A549 (cell line): ENCODE measurements around the gene ANKRD2. TPM values are rescaled to one million over a fixed set of nuclear protein-coding genes. Genes with fewer than 3 reads are reported as not detected.

Source experiments
- ATAC-seq, 2 experiments: fragments of 200-7000 bp in 1 of 2; fragments of >200 bp in 1 of 2; cut with Nextera tagmentation in 1 of 2; cut with Tn5 transposase in 1 of 2; 3 replicates each; pipeline versions ENCODE4 v1.8.0 to v1.9.1; 2018 to 2020; ENCODE audit warnings: mild to moderate bottlenecking in 1 of 2, moderate library complexity in 1 of 2
- CTCF ChIA-PET: fragments of 300-600 bp; sonication (Branson Sonifier 250); formaldehyde crosslinking; extraction: SDS; loops from one replicate; lab custom pipeline; 2021; ENCODE audit warnings: antibody characterized with exemption, inconsistent platforms; lab: Yijun Ruan, JAX
- POLR2A ChIA-PET: fragments of 350-600 bp; formaldehyde crosslinking; extraction: SDS; loops from one replicate; lab custom pipeline; 2021; ENCODE audit warnings: antibody characterized with exemption, inconsistent platforms; lab: Yijun Ruan, JAX
- DNase-seq, 2 experiments: peaks; one replicate each; pipeline versions ENCODE4 v3.0.0 to v3.0.0-alpha.2; 2011 to 2016; ENCODE audit warnings: low read depth in 1 of 2, low spot score in 1 of 2
- FAIRE-seq: peaks from 2 replicates; lab custom pipeline; 2011; peaks lifted over from hg19 to GRCh38; lab: Jason Lieb, UNC
- H3K27ac ChIP-seq, 2 experiments: fragments of >200 bp; sonication (Bioruptor Twin); formaldehyde crosslinking; 3 replicates each; pipeline ENCODE4 v1.5.1; 2016 to 2017
- H3K4me1 ChIP-seq: fragments of >200 bp; sonication (Bioruptor Twin); formaldehyde crosslinking; 3 replicates; pipeline ENCODE4 v1.6.1; 2016
- H3K4me2 ChIP-seq: fragments of >200 bp; sonication (Bioruptor Twin); formaldehyde crosslinking; 3 replicates; pipeline ENCODE4 v1.6.1; 2016
- H3K4me3 ChIP-seq: fragments of >200 bp; sonication (Bioruptor Twin); formaldehyde crosslinking; 3 replicates; pipeline ENCODE4 v1.5.1; 2016
- H3K9me3 ChIP-seq: fragments of >200 bp; sonication (Bioruptor Twin); formaldehyde crosslinking; 3 replicates; pipeline ENCODE4 v1.6.1; 2016
- CBX2 ChIP-seq: fragments of 200-600 bp; sonication (generic); IDR thresholded peaks from 2 replicates; pipeline ENCODE4 v1.6.1; 2016; ENCODE audit warnings: low read depth, mild to moderate bottlenecking, borderline replicate concordance
- CBX8 ChIP-seq: fragments of 200-600 bp; sonication (generic); IDR thresholded peaks from 2 replicates; pipeline ENCODE4 v1.6.1; 2016
- EHF ChIP-seq: fragments of 250-450 bp; sonication (Bioruptor Pico); IDR thresholded peaks from 2 replicates; pipeline ENCODE4 v1.5.0; 2020; ENCODE audit warnings: mild to moderate bottlenecking
- EP300 ChIP-seq, 2 experiments: fragments of >200 bp; sonication (Bioruptor Twin); formaldehyde crosslinking; IDR thresholded peaks; 2 replicates in 1 of 2; 3 replicates in 1 of 2; pipeline ENCODE4 v1.6.1; 2016 to 2017
- FOSB ChIP-seq: fragments of 250-450 bp; sonication (Bioruptor Pico); IDR thresholded peaks from 2 replicates; pipeline ENCODE4 v1.5.0; 2020; ENCODE audit warnings: mild to moderate bottlenecking, moderate library complexity
- JUNB ChIP-seq: fragments of >200 bp; sonication (Bioruptor Twin); formaldehyde crosslinking; IDR thresholded peaks from 2 replicates; pipeline ENCODE4 v1.6.1; 2016
- KDM1A ChIP-seq: fragments of 200-600 bp; sonication (generic); IDR thresholded peaks from 2 replicates; pipeline ENCODE4 v1.6.1; 2016; ENCODE audit warnings: low read depth, mild to moderate bottlenecking
- MAFK ChIP-seq: fragments of 450-650 bp; IDR thresholded peaks from 2 replicates; pipeline ENCODE4 v1.6.1; 2014; ENCODE audit not compliant: partially characterized antibody
- NPAS2 ChIP-seq: fragments of 250-450 bp; sonication (Bioruptor Pico); IDR thresholded peaks from 2 replicates; pipeline ENCODE4 v1.8.0; 2022; ENCODE audit warnings: mild to moderate bottlenecking, moderate library complexity, borderline replicate concordance
- RCOR1 ChIP-seq: fragments of 150-350 bp; IDR thresholded peaks from 2 replicates; pipeline ENCODE4 v1.6.1; 2014; ENCODE audit warnings: antibody characterized with exemption, low read length, low read depth
- RNF2 ChIP-seq: fragments of 200-600 bp; sonication (generic); IDR thresholded peaks from 2 replicates; pipeline ENCODE4 v1.6.1; 2016; ENCODE audit warnings: low read depth, mild to moderate bottlenecking, antibody characterized with exemption, moderate library complexity, borderline replicate concordance
- SMC3 ChIP-seq: fragments of >200 bp; sonication (Bioruptor Twin); formaldehyde crosslinking; IDR thresholded peaks from 3 replicates; pipeline ENCODE4 v1.6.1; 2018; ENCODE audit warnings: inconsistent platforms
- WGBS: methylation state at CpG from one replicate; pipeline ENCODE4 v1.1.6; 2017; ENCODE audit errors: missing lambda C conversion rate; 5-methylcytosine and 5-hydroxymethylcytosine counted together
- polyA plus RNA-seq, 4 experiments: library from polyadenylated mRNA; depleted of rRNA in 3 of 4; stranded (reverse); fragments of >200 nt; fragmentation: RNase III in 1 of 4; extraction: RNeasy Plus Mini Kit Qiagen cat#74134 plus additional on column Dnase treatment in 1 of 4; gene quantifications; 2 replicates in 3 of 4; 3 replicates in 1 of 4; pipeline ENCODE4 v1.2.3, GENCODE V29; 2011 to 2017
- TF ChIP-seq, protein P1 (sequence below): IDR thresholded peaks from 2 replicates; pipeline ENCODE4 v1.6.1; 2012; ENCODE audit warnings: low read depth, borderline replicate concordance
- TF ChIP-seq, protein P2 (sequence below): fragments of 250-450 bp; sonication (Bioruptor Pico); IDR thresholded peaks from 2 replicates; pipeline ENCODE4 v1.5.0; 2021; ENCODE audit warnings: mild to moderate bottlenecking, moderate library complexity, borderline replicate concordance

Gene ANKRD2
- polyA plus RNA-seq, 2 of the 4 experiments (the other 2 are of a cell fraction) = 1.5 to 4.7 TPM

DNA sequence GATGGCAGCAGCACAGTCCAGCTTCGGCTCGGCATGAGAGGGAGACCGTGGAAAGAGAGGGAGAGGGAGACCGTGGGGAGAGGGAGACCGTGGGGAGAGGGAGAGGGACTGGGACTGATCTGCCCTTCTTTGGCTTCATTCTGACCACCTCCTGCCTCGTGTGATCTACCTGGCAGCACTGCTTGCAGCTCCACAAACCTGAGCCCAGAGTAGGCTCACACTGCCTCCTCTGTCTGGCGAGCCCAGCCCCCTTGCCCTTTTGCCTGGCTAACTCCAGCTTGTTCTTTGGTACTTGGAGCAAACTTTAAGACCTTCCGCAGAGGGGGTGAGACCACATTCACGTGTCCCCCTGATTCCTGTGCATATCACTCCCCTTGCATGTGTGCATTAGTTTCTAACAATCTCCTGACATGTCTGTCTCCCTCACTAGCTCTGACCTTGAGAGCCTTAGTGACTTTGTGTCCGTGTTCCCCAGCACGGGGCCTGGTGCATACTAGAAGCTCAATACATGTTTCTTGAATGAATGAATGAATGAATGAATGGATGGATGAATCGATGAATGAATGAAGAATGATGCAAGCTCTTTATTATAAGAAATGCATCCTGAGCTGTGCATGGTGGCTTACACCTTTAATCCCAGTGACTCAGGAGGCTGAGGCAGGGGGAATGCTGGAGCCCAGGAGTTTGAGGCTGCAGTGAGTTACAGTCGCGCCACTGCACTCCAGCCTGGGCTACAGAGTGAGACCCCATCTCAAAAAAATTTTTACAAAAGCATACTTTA is 42.7 kb upstream of the ANKRD2 start:
- TF ChIP-seq FOSB (CRISPR knock-in tag) (no peak), KDM1A (no peak), NPAS2 (CRISPR knock-in tag) (no peak), SMC3 (no peak), CBX2 (no peak), RCOR1 (no peak), JUNB (no peak), EP300 (IDR thresholded peaks at IDR 0.05) (no peak)
- TF ChIP-seq, protein P1, sequence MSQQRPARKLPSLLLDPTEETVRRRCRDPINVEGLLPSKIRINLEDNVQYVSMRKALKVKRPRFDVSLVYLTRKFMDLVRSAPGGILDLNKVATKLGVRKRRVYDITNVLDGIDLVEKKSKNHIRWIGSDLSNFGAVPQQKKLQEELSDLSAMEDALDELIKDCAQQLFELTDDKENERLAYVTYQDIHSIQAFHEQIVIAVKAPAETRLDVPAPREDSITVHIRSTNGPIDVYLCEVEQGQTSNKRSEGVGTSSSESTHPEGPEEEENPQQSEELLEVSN = no peak
- TF ChIP-seq, protein P2, sequence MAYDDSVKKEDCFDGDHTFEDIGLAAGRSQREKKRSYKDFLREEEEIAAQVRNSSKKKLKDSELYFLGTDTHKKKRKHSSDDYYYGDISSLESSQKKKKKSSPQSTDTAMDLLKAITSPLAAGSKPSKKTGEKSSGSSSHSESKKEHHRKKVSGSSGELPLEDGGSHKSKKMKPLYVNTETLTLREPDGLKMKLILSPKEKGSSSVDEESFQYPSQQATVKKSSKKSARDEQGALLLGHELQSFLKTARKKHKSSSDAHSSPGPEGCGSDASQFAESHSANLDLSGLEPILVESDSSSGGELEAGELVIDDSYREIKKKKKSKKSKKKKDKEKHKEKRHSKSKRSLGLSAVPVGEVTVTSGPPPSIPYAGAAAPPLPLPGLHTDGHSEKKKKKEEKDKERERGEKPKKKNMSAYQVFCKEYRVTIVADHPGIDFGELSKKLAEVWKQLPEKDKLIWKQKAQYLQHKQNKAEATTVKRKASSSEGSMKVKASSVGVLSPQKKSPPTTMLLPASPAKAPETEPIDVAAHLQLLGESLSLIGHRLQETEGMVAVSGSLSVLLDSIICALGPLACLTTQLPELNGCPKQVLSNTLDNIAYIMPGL = no peak
- WGBS = 59% methylated on average over 14 of the region's 14 CpGs
- CTCF ChIA-PET = interaction anchor here (0.6 to 1.9 kb wide), 8 partner anchors 9 to 228 kb away, joined by 3 to 8 read pairs (median 4); no protein-coding TSS in a partner anchor

DNA sequence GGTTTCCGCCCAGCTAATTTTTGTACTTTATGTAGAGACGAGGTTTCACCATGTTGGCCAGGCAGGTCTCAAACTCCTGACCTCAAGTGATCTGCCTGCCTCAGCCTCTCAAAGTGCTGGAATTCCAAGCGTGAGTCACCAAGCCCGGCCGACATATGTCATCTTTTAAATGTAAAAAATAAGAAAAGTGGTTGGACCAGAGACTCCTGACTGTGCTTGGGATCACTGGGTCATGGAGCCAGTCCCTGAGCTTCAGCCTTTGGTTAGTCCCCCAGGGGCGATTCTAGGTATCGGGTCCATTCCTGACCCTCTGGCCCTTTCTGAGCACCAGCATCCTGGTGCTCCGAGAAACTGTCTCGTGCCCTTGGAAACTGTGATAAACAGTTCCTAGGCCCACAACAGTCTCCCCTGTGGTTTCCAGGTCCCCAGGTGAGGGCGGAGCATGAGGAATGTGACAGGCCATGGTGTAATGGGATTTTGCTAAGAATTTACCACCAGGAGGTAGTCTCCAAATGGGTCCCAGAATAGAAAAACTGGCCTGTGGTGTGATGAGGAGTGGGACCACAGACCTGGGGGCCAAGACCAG is 41.1 kb upstream of the ANKRD2 start:
- TF ChIP-seq RNF2 (no peak), CBX8 (no peak)
- Histone ChIP-seq H3K4me3 (no peak overlapping the region), H3K27ac (0 out of 6 replicates have a peak overlapping the region, but pooled peaks of 1 of the 2 experiments have one; percentile 30), H3K4me2 (no peak overlapping the region), H3K4me1 (no peaks in the 10 kb centered on the region), H3K9me3 (no peaks in the 10 kb centered on the region)
- no peak for FAIRE-seq
- 86% methylated on average over 10 of the region's 10 CpGs for WGBS
- ATAC-seq = no peak
- ChIA-PET POLR2A (no interaction called here), CTCF (interaction anchor here (1.0 to 1.9 kb wide), 3 partner anchors 8 to 32 kb away, joined by 3 to 5 read pairs (median 3); no protein-coding TSS in a partner anchor)
- DNase-seq = no peak

More for the DNA sequence above, 42.7 kb upstream of the ANKRD2 start:
- FAIRE-seq = no peak
- Histone ChIP-seq H3K27ac (no peak overlapping the region), H3K9me3 (no peaks in the 10 kb centered on the region), H3K4me3 (no peak overlapping the region), H3K4me2 (no peak overlapping the region), H3K4me1 (0 out of 3 replicates have a peak, but pooled peaks cover 3% of the 10 kb centered on the region)
- POLR2A ChIA-PET = interaction anchor here (0.6 kb wide), 1 partner anchor 23 kb away, joined by 3 read pairs; no protein-coding TSS in a partner anchor
- DNase-seq = no peak
- peak; percentile 41 to 72; a peak in 4 of 6 replicates for ATAC-seq

GRCh38 chr10:97532935-97533671 is 39.5 kb upstream of the ANKRD2 start:
- peak; percentile 44 to 55; a peak in 4 of 6 replicates for ATAC-seq
- TF ChIP-seq MAFK (peak; percentile 29), EHF (CRISPR knock-in tag) (no peak)
- H3K9me3 ChIP-seq = no peaks in the 10 kb centered on the region
- POLR2A ChIA-PET = interaction anchor here (0.7 kb wide), 1 partner anchor 34 kb away, joined by 3 read pairs; the partner anchor contains the start of gene UBTD1
- DNase-seq = peak; percentile 28 to 55
- H3K4me1 ChIP-seq = peaks cover 3% of the 10 kb centered on the region; the same call in 1 of the 3 replicates
- CTCF ChIA-PET = interaction anchor here (1.0 to 11.6 kb wide), 7 partner anchors 11 to 80 kb away, joined by 3 to 213 read pairs (median 8); partner anchors contain the start of gene ANKRD2
- no peak overlapping the region for H3K4me3 ChIP-seq
- 70% methylated on average over 12 of the region's 12 CpGs for WGBS
- no peak for FAIRE-seq
- no peak overlapping the region; a peak in 1 of 6 replicates for H3K27ac ChIP-seq
- no peak overlapping the region for H3K4me2 ChIP-seq
